Measurements from ENCODE around the gene SP3.
A peak's percentile ranks its signal among the peaks of the same experiment; 100 is the strongest.

The SP3 gene

DNA sequence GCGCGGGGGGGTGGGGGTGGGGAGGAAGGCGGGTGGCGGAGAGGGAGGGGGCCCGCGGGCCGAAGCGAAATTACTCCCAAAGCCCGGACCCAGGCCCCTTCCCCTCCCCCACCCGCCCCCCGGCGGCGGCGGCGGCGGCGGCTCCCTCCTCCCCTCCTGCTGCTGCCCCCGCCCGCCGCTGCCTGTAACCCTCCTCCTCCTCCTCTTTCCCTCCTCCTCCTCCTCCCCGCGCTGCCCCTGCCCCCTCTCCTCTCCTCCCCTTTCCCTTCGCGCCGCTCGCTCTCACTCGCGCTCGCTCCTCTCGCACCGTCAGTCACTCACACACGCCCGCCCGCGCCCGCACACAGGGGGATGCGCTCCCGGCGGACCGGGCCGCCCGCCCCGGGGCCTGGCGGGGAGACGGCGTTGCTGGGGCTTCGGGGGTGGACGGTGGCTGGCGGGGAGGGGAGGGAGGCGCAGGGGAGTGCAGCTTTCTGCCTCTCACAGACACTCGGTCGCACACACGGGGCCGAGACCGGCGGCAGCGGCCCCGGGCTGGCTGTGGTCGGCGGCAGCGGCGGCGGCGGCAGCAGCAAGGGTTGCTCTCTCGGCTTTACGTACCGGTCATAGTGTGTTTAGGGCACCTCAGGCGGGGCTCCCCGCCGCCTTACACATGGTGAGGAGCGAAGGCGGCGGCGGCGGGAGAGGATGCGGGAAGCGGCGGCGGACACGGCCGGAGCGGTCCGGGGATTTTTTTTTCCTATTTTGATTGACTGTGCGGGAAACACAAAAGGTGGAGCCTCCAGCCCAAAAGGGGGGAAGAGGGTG, 405 bp downstream of the SP3 start:
- peaks cover 14% of the 10 kb centered on the region for H3K36me3 ChIP-seq (ENCODE audit: insufficient read depth, low read length)
- peak overlapping the region; percentile 99 for H3K27ac ChIP-seq (ENCODE audit: low read depth, low read length)
- peaks cover 21% of the 10 kb centered on the region for H3K4me1 ChIP-seq (ENCODE audit: insufficient read depth, low read length)
- no peaks in the 10 kb centered on the region for H3K27me3 ChIP-seq (ENCODE audit: insufficient read depth, low read length)
- H3K4me3 ChIP-seq (ENCODE audit: low read length): peak overlapping the region; percentile 98
- under 1% methylated on average over 69 of the region's 84 CpGs for WGBS
- 0 out of 2 replicates have a peak, but pooled peaks cover 2% of the 10 kb centered on the region for H3K9me3 ChIP-seq (ENCODE audit: insufficient read depth, low read depth, low read length)
- peak overlapping the region; percentile 97 for H3K9ac ChIP-seq (ENCODE audit: low read depth, low read length)

- H3K4me3 ChIP-seq (ENCODE audit: low read length): peak overlapping the region; percentile 89
- H3K9me3 ChIP-seq (ENCODE audit: insufficient read depth, low read depth, low read length): 0 out of 2 replicates have a peak, but pooled peaks cover 2% of the 10 kb centered on the region
- no peaks in the 10 kb centered on the region for H3K27me3 ChIP-seq (ENCODE audit: insufficient read depth, low read length)
- H3K36me3 ChIP-seq (ENCODE audit: insufficient read depth, low read length): peaks cover 14% of the 10 kb centered on the region
- H3K4me1 ChIP-seq (ENCODE audit: insufficient read depth, low read length): peaks cover 20% of the 10 kb centered on the region
- H3K27ac ChIP-seq (ENCODE audit: low read depth, low read length): peak overlapping the region; percentile 99
- WGBS: under 1% methylated on average over 85 of the region's 87 CpGs
- H3K9ac ChIP-seq (ENCODE audit: low read depth, low read length): peak overlapping the region; percentile 92
Observed at GRCh38 chr2:173963817-173964564, 1.2 kb downstream of the SP3 start.

GRCh38 chr2:173963323-173963816, 1.8 kb downstream of the SP3 start:
- peak overlapping the region; percentile 99 for H3K27ac ChIP-seq (ENCODE audit: low read depth, low read length)
- WGBS: under 1% methylated on average over 42 of the region's 44 CpGs

DNA sequence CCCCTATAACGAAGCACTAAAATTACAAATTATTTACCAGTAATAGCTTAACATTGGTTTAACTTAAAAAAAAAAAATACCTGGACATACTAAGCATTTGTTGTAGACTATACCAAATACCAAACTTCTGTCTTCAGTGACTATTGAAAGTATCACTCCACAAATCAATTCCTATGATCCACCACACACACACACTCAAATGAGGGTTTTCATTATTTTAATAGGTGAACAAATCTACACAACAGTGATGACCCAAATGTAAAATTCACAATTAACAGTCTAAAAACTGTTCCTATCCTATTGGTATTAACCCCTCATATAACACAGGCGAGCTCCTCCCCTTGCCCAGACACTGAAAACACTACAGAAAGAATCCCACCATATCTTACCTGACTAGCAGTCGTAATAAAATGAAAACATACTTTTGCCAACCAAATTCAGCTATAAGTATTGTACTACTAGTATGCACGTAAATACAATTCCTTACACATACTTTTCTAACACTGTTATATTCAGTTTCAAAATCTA, 2.5 kb downstream of the SP3 start:
- peaks cover 17% of the 10 kb centered on the region for H3K36me3 ChIP-seq (ENCODE audit: insufficient read depth, low read length)
- H3K4me1 ChIP-seq (ENCODE audit: insufficient read depth, low read length): peaks cover 24% of the 10 kb centered on the region
- H3K9ac ChIP-seq (ENCODE audit: low read depth, low read length): peak overlapping the region; percentile 92
- peak overlapping the region; percentile 99 for H3K27ac ChIP-seq (ENCODE audit: low read depth, low read length)
- no peaks in the 10 kb centered on the region for H3K27me3 ChIP-seq (ENCODE audit: insufficient read depth, low read length)
- 14% methylated on average over 4 of the region's 4 CpGs for WGBS
- 0 out of 2 replicates have a peak, but pooled peaks cover 2% of the 10 kb centered on the region for H3K9me3 ChIP-seq (ENCODE audit: insufficient read depth, low read depth, low read length)
- H3K4me3 ChIP-seq (ENCODE audit: low read length): peak overlapping the region; percentile 89

More at GRCh38 chr2:173963323-173963816, 1.8 kb downstream of the SP3 start:
- peaks cover 24% of the 10 kb centered on the region for H3K4me1 ChIP-seq (ENCODE audit: insufficient read depth, low read length)
- H3K27me3 ChIP-seq (ENCODE audit: insufficient read depth, low read length): no peaks in the 10 kb centered on the region
- H3K36me3 ChIP-seq (ENCODE audit: insufficient read depth, low read length): peaks cover 14% of the 10 kb centered on the region
- peak overlapping the region; percentile 89 for H3K4me3 ChIP-seq (ENCODE audit: low read length)
- H3K9ac ChIP-seq (ENCODE audit: low read depth, low read length): peak overlapping the region; percentile 92
- 0 out of 2 replicates have a peak, but pooled peaks cover 2% of the 10 kb centered on the region for H3K9me3 ChIP-seq (ENCODE audit: insufficient read depth, low read depth, low read length)

DNA sequence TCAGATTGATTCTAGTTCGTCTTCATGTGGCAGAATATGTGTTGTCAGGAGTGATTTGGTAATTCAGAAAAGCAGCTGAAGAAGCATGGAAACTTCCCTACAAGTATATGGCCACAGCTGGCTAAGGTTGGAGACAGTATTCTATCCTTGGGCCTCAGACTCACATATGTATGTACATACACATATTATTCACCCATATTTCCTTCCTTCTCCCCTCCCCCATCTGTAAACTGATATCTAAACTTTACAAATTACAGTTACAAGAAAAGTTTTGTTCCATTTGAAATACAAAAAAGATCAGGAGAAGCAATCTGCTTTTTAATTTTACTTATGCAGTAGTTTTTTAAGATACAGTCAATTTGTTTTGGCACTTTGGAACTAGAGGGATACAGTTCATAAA, 3.1 kb downstream of the SP3 start:
- Histone ChIP-seq H3K27ac (ENCODE audit: low read depth, low read length) (no peak overlapping the region), H3K9ac (ENCODE audit: low read depth, low read length) (peak overlapping the region; percentile 92; the same call in 1 of the 2 replicates), H3K36me3 (ENCODE audit: insufficient read depth, low read length) (peaks cover 21% of the 10 kb centered on the region), H3K4me3 (ENCODE audit: low read length) (peak overlapping the region; percentile 89), H3K9me3 (ENCODE audit: insufficient read depth, low read depth, low read length) (0 out of 2 replicates have a peak, but pooled peaks cover 2% of the 10 kb centered on the region), H3K27me3 (ENCODE audit: insufficient read depth, low read length) (no peaks in the 10 kb centered on the region), H3K4me1 (ENCODE audit: insufficient read depth, low read length) (peaks cover 24% of the 10 kb centered on the region)
- WGBS: 84% methylated on average over 1 of the region's 1 CpG

GRCh38 chr2:173961346-173961705, 3.8 kb downstream of the SP3 start:
- Histone ChIP-seq H3K36me3 (ENCODE audit: insufficient read depth, low read length) (peaks cover 28% of the 10 kb centered on the region), H3K4me1 (ENCODE audit: insufficient read depth, low read length) (peaks cover 19% of the 10 kb centered on the region), H3K9me3 (ENCODE audit: insufficient read depth, low read depth, low read length) (0 out of 2 replicates have a peak, but pooled peaks cover 2% of the 10 kb centered on the region), H3K27me3 (ENCODE audit: insufficient read depth, low read length) (no peaks in the 10 kb centered on the region), H3K27ac (ENCODE audit: low read depth, low read length) (no peak overlapping the region), H3K9ac (ENCODE audit: low read depth, low read length) (no peak overlapping the region), H3K4me3 (ENCODE audit: low read length) (peak overlapping the region; percentile 89)
- WGBS: no CpG with 5 or more reads among the region's 1 CpG

DNA sequence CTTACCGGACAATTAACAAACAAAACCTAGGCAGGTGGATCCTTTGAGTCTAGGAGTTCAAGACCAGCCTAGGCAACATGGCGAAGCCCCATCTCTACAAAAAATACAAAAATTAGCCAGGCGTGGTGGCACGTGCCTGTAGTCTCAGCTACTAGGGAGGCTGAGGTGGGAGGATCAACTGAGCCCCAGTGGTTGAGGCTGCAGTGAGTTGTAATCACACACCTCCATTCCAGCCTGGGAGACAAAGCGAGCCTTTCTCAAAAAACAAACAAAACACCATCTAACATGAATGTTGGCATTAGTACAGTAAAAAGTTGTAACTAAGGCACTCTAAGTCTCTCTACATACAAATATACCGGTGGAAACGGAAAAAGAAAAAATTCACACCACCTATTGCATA, 5.3 kb downstream of the SP3 start:
- Histone ChIP-seq H3K4me1 (ENCODE audit: insufficient read depth, low read length) (peaks cover 16% of the 10 kb centered on the region), H3K27ac (ENCODE audit: low read depth, low read length) (no peak overlapping the region), H3K9ac (ENCODE audit: low read depth, low read length) (no peak overlapping the region), H3K4me3 (ENCODE audit: low read length) (no peak overlapping the region), H3K36me3 (ENCODE audit: insufficient read depth, low read length) (peaks cover 42% of the 10 kb centered on the region), H3K9me3 (ENCODE audit: insufficient read depth, low read depth, low read length) (0 out of 2 replicates have a peak, but pooled peaks cover 2% of the 10 kb centered on the region), H3K27me3 (ENCODE audit: insufficient read depth, low read length) (no peaks in the 10 kb centered on the region)
- 98% methylated on average over 6 of the region's 7 CpGs for WGBS

DNA sequence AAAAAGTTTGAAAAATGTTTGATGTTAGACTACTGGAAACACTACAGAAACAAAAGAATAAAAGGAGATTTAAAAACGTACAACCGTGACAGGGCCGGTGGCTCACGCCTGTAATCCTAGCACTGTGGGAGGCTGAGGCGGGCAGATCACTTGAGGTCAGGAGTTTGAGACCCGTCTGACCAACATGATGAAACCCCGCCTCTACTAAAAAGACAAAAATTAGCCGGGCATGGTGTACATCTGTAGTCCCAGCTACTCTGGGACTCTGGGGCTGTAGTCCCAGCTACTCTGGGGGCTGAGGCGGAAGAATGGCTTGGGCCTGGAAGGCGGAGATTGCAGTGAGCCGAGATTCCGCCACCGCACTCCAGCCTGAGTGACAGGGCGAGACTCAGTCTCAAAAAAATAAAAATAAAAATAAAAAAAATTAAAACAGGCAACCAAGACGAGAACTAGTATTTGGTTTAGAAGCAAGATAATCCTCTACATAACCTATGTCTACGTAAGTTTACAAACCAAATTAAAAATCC, 5.8 kb downstream of the SP3 start:
- Histone ChIP-seq H3K36me3 (ENCODE audit: insufficient read depth, low read length) (peaks cover 46% of the 10 kb centered on the region), H3K27ac (ENCODE audit: low read depth, low read length) (no peak overlapping the region), H3K9ac (ENCODE audit: low read depth, low read length) (no peak overlapping the region), H3K27me3 (ENCODE audit: insufficient read depth, low read length) (no peaks in the 10 kb centered on the region), H3K9me3 (ENCODE audit: insufficient read depth, low read depth, low read length) (0 out of 2 replicates have a peak, but pooled peaks cover 2% of the 10 kb centered on the region), H3K4me1 (ENCODE audit: insufficient read depth, low read length) (peaks cover 16% of the 10 kb centered on the region), H3K4me3 (ENCODE audit: low read length) (no peak overlapping the region)
- WGBS: 82% methylated on average over 13 of the region's 16 CpGs

DNA sequence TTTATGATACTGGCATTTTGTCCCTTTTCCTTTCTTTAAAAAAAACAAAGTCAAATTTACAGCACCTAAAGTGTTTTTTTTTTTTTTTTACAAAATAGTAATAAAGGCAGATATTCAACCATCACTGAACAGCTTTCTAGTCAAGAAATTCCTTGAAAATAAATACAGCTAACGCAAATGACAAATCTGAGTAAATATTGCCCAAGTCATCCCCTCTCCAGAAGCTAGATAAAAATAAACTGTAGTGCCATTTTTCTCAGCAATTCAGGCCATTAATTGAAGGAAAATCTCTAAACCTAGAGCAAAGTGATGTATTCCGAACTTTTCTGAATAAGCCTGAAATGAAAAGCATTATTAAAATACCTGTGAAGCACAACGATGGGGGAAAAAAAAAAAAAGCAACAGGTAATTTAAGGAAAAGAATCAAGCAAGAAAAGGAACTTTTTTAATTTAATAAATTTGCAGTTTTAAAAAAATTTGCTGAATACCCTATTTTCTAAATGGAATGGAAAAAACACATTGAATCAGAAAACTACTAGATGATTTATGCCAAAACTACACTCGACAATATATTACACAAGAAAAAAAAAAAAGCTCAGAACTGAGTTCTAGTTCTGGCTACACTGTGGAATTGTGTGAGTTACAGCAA, 6.9 kb downstream of the SP3 start:
- H3K4me3 ChIP-seq (ENCODE audit: low read length): no peak overlapping the region
- no peak overlapping the region for H3K27ac ChIP-seq (ENCODE audit: low read depth, low read length)
- H3K36me3 ChIP-seq (ENCODE audit: insufficient read depth, low read length): peaks cover 57% of the 10 kb centered on the region
- 0 out of 2 replicates have a peak, but pooled peaks cover 2% of the 10 kb centered on the region for H3K9me3 ChIP-seq (ENCODE audit: insufficient read depth, low read depth, low read length)
- 93% methylated on average over 3 of the region's 4 CpGs for WGBS
- H3K4me1 ChIP-seq (ENCODE audit: insufficient read depth, low read length): peaks cover 16% of the 10 kb centered on the region
- no peaks in the 10 kb centered on the region for H3K27me3 ChIP-seq (ENCODE audit: insufficient read depth, low read length)
- H3K9ac ChIP-seq (ENCODE audit: low read depth, low read length): no peak overlapping the region

- H3K4me3 ChIP-seq (ENCODE audit: low read length): no peak overlapping the region
Observed at GRCh38 chr2:173957517-173957916, 7.7 kb downstream of the SP3 start.

More at GRCh38 chr2:173957517-173957916, 7.7 kb downstream of the SP3 start:
- H3K27me3 ChIP-seq (ENCODE audit: insufficient read depth, low read length): no peaks in the 10 kb centered on the region
- 96% methylated on average over 2 of the region's 2 CpGs for WGBS
- peaks cover 16% of the 10 kb centered on the region for H3K4me1 ChIP-seq (ENCODE audit: insufficient read depth, low read length)
- H3K36me3 ChIP-seq (ENCODE audit: insufficient read depth, low read length): peaks cover 65% of the 10 kb centered on the region
- H3K27ac ChIP-seq (ENCODE audit: low read depth, low read length): no peak overlapping the region
- no peak overlapping the region for H3K9ac ChIP-seq (ENCODE audit: low read depth, low read length)
- H3K9me3 ChIP-seq (ENCODE audit: insufficient read depth, low read depth, low read length): peaks cover 6% of the 10 kb centered on the region; the same call in 1 of the 2 replicates
